COLO668 (cell line): Measurements from ENCODE around the gene RGMB.

Experiments
- DNase-seq: peaks from one replicate; lab custom pipeline; 2025; ENCODE audit not compliant: unreplicated experiment; lab: John Stamatoyannopoulos, UW

RGMB gene

GRCh38 chr5:98816582-98817222, 43.2 kb downstream of the RGMB start:
- peak; percentile 51 for DNase-seq

DNA sequence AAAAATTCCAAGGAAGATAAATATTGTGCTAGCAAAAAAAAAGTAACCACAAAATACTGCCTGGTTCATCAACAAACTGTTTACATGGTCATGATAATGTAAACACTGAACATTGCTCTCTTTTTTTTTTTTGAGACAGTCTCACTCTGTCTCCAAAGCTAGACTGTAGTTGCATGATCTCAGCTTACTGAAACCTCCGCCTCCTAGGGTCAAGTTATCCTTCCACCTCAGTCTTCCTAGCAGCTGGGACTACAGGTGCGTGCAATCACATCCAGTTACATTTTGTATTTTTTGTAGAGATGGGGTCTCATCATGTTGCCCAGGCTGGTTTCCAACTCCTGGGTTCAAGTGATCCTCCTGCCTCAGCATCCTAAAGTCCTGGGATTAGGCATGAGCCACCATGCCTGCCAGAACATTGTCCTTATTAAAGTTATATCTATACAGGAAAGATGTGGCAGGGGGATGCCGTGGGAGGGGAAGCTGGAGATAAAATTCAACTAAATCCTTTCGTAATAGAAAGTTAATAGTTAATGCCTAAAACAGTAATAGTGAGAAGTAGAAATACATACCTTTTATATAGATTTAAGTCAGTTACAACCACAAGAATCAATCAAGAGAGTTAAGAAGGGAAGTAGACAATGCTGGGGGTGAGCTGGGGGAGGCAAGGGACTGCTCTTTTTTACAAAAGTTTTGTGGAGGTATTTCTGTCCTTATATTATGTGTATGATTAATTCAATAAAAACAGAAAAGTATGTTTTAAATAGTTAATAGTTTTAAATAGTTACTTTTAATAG, 52.3 kb downstream of the RGMB start:
- no peak for DNase-seq

DNA sequence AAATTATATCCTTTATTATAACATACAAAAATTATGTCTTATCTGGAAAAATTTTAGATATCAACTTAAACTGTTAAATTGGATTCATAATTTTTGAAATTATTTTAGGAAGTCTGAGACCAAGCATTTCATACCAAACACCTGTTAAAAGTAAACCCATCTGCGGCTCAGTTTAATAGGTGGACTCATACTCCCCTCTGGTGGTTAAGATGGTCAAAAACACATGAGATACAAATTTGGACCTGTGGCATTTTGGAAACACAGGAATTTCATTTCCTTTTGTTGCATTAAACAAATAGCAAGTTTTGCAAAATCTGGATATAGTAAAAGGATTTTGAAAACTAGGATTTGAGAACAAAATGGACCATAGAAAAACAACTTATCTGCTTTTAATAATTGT, 53.7 kb downstream of the RGMB start:
- DNase-seq, result peak; percentile 1

DNA sequence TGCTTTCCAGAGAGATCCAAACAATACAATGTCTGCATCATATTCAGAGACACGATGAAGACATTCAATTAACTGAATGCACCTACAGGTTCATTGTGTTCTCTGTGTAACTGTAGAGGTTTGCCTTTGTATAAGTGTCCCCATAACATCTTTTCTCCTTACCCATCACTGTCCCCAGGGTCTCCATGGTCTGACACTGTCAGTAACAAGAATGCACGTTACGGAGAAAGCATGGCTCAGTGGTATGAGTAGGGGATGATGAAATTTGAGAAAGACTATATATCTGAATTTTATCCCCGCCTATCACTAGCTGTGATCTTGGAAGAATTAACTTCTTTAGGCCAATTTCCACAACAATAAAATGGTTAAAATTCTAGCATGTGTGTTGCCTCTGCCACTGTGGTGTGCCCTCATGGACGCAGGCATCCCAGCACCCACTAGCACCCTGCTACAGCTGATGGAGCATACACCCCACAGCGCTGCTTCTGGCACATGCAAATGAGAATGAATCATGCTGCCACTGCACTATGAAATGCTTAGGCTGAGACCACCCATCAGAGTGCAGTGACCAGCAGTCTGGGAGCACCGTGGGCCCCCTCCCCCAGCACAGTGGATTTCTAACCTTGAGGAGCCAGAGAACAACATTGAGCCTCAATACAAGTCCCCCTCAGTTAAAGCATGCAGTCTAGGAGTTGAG, 54.3 kb downstream of the RGMB start:
- DNase-seq, result no peak

DNA sequence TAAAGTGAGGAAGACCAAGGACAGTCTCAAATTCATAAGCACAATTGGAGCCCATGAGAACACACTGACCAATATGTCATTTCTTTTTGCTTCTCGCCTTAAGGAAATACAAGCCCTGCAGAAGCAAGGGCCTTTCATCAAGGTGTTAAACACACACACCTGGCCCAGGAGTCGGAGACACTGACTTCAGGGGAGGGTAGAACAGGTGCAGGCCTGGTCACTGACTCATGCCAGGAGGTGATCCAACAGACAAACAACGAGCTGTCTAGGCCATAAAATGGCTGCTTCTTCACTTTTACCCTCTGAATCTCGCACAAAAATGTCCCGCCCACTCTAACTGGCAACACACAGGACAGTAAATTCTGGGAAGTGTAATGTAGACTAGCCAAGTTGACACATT, 62.7 kb downstream of the RGMB start:
- peak; percentile 15 for DNase-seq

GRCh38 chr5:98839469-98840383, 66.3 kb downstream of the RGMB start:
- no peak for DNase-seq

DNA sequence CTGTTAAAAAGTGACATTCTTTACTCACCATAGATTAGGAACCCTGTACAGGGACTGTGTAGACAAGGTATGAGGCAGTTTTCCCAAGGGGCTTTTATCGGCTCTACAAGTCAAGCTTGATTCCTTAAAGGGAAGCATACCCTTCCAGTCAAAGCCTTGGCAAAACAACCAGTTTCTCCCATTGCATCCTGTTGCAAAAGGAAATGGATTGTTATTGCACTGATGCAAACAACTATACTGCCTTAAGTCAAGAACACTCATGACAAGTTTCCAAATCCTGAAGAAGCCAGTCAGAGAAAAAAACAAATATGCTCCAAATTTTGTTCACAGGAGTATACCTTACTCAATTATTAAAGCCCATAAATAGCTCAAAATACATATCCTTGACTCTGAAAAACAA, 67.5 kb downstream of the RGMB start:
- no peak for DNase-seq

- no peak for DNase-seq
Measured at GRCh38 chr5:98843481-98843880, 70.0 kb downstream of the RGMB start.

DNA sequence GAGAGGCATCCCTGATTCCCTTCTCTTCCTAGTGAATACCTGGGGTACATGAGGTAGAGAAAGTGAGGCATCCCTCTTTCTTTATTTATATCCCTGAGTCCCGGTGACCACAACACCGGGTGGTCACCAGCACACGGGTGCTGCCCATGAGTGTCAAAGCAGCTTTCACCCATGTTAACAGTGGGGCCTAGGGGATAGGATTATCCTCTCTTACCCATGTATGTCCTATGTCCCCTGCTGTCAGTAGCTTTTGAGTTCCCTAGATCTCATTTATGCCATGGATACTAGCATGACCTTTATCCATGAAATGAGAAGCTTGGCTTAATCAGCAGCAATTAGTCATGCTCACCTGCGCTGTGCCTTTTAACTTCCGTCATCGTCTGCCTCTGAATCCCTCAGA, 71.4 kb downstream of the RGMB start:
- no peak for DNase-seq

- DNase-seq, result no peak
Measured at GRCh38 chr5:98845878-98846277, 72.4 kb downstream of the RGMB start.
